Fibroblast of mammary gland (primary cell): ENCODE data around the gene AMIGO3.

ENCODE experiments used
- DNase-seq: peaks from one replicate; pipeline ENCODE4 v3.0.0-alpha.2; 2010; ENCODE audit warnings: low read depth
- H3K4me3 ChIP-seq: 2 replicates; pipeline ENCODE4 v1.5.1; 2011; ENCODE audit warnings: low read depth, mild to moderate bottlenecking, low read length, moderate library complexity; ENCODE audit not compliant: control insufficient read depth
- TF ChIP-seq, protein P1 (sequence below): conservative IDR thresholded peaks from 2 replicates; pipeline ENCODE4 v1.5.1; 2011; ENCODE audit warnings: low read depth, low read length, inconsistent platforms; ENCODE audit not compliant: control insufficient read depth, insufficient read depth

The AMIGO3 gene

DNA sequence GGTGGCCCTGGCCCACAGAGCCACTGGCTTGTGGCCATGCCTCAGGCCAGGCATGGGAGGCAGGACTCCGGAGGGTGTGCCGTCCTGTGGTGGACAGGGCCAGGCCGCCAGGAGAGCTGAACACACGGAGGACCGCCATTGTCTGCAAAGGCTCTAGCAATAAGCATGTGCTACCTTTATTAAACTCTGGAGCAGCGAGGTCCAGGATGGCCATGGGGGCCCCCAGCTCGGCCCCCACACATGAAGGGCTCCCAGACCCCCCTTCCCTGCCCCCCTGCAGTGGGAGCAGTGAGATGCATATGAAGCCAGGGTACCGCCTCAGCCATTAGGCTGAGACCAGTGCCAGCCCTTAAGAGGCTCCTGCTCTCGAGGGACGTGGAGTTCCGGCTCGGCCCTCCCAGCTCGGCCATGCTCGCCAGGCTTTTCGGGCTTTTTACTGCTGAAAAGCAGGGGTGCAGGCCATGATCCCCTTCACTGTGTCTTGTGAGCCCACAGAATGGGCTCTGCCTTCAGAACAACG lies 2.7 kb downstream of the AMIGO3 start:
- H3K4me3 ChIP-seq: no peak overlapping the region
- TF ChIP-seq, protein P1, sequence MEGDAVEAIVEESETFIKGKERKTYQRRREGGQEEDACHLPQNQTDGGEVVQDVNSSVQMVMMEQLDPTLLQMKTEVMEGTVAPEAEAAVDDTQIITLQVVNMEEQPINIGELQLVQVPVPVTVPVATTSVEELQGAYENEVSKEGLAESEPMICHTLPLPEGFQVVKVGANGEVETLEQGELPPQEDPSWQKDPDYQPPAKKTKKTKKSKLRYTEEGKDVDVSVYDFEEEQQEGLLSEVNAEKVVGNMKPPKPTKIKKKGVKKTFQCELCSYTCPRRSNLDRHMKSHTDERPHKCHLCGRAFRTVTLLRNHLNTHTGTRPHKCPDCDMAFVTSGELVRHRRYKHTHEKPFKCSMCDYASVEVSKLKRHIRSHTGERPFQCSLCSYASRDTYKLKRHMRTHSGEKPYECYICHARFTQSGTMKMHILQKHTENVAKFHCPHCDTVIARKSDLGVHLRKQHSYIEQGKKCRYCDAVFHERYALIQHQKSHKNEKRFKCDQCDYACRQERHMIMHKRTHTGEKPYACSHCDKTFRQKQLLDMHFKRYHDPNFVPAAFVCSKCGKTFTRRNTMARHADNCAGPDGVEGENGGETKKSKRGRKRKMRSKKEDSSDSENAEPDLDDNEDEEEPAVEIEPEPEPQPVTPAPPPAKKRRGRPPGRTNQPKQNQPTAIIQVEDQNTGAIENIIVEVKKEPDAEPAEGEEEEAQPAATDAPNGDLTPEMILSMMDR: no peak

GRCh38 chr3:49716169-49716568 lies 3.3 kb downstream of the AMIGO3 start:
- DNase-seq: no peak
- no peak overlapping the region for H3K4me3 ChIP-seq
- TF ChIP-seq, protein P1: no peak

More for the DNA sequence above, 2.7 kb downstream of the AMIGO3 start:
- DNase-seq: no peak

- H3K4me3 ChIP-seq: no peak overlapping the region
- TF ChIP-seq, protein P1: no peak
- no peak for DNase-seq
Observed at GRCh38 chr3:49715611-49716121, 3.8 kb downstream of the AMIGO3 start.

DNA sequence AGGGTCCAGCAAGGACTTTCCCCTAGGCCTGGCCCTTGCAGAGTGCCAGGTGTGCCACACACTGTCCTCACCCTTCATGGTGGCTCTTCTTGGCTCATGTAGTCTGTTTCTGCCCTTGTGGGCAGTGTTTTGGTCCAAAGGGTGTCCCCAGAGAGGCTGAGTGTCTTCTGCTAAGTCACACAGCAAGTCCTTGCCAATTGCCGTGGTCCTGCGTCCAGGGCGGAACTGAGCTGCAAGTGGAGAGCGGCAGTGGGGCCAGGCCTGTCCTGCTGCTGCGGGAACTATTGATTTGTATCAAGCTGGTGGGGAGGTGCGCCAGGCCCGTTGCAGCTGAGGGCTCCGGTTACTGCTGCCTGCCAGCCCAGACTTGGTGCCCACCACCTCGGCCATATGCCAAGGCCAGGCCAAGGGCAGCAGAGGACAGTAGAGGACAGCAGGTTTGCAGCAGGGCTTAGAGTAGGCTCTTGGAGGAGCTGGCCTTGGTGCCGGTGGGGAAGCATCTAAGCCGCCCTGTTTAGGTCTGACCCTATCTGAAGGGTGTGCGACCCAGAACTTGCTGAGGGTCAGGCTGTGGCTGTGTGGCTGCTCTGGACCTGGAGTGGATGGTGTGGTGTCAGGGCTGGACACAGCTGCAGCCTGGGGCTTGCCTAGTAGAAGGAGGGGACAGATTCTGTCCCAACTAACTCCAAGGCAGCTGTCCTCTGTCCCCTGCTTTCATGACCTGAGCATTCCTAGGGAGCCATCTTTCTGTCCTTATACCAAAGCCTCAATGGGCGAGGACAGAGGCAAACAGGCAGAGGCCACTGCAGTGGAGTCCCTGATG lies 4.5 kb downstream of the AMIGO3 start:
- no peak for DNase-seq
- TF ChIP-seq, protein P1: no peak
- H3K4me3 ChIP-seq: no peak overlapping the region

- TF ChIP-seq, protein P1: no peak
- no peak overlapping the region for H3K4me3 ChIP-seq
- no peak for DNase-seq
Observed at GRCh38 chr3:49713336-49714105, 6.0 kb downstream of the AMIGO3 start.

GRCh38 chr3:49712631-49713317 lies 6.7 kb downstream of the AMIGO3 start:
- DNase-seq: no peak
- TF ChIP-seq, protein P1: no peak
- no peak overlapping the region for H3K4me3 ChIP-seq
